ENCODE measurements around the gene PPP1CA.

DNA sequence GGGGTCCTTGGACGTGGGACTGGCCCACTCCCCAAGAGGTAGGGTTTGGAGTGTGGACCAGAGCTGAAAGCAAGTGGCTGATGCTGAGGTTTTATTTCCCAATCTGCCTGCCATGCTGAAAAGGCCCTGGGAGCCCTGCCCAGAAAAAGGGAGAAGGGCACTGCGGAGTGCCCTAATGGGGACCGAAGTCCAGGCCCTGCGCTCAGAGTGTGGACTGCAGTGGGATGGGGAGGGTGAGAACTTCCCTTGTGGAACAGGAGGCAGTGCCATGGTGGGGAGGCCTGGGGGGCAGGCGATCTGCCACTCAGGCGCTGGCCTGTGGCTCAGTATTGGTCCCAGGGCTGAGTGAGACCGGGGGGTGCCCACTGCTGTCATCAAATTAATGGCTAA is 46.6 kb upstream of the PPP1CA start:
- TF ChIP-seq, protein P1, sequence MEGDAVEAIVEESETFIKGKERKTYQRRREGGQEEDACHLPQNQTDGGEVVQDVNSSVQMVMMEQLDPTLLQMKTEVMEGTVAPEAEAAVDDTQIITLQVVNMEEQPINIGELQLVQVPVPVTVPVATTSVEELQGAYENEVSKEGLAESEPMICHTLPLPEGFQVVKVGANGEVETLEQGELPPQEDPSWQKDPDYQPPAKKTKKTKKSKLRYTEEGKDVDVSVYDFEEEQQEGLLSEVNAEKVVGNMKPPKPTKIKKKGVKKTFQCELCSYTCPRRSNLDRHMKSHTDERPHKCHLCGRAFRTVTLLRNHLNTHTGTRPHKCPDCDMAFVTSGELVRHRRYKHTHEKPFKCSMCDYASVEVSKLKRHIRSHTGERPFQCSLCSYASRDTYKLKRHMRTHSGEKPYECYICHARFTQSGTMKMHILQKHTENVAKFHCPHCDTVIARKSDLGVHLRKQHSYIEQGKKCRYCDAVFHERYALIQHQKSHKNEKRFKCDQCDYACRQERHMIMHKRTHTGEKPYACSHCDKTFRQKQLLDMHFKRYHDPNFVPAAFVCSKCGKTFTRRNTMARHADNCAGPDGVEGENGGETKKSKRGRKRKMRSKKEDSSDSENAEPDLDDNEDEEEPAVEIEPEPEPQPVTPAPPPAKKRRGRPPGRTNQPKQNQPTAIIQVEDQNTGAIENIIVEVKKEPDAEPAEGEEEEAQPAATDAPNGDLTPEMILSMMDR (IDR thresholded peaks at IDR 0.05): no peak
- TF ChIP-seq POLR2AphosphoS5 (IDR thresholded peaks at IDR 0.05) (no peak), POLR2A (IDR thresholded peaks at IDR 0.05) (no peak), EP300 (IDR thresholded peaks at IDR 0.05) (no peak)
